ENCODE results near the gene EME1. TPM values are rescaled to one million over a fixed set of nuclear protein-coding genes. Genes with fewer than 3 reads are reported as not detected.

The EME1 gene
- total and polyA plus RNA-seq, 2 of the 8 experiments (the other 6 are each of a cell fraction or from before 2014, with no cell fraction given): 13.9 to 16.3 TPM

- no peak for TF ChIP-seq POU5F1 (IDR thresholded peaks at IDR 0.05; ENCODE audit: low read depth, low read length)
- TF ChIP-seq CTBP2 (IDR thresholded peaks at IDR 0.05; ENCODE audit: borderline replicate concordance, insufficient read depth, insufficient read length, low read length): no peak
- TF ChIP-seq USF2 (IDR thresholded peaks at IDR 0.05; ENCODE audit: low read length): no peak
- no peak for TF ChIP-seq RFX5 (IDR thresholded peaks at IDR 0.05; ENCODE audit: borderline replicate concordance, low read depth, low read length)
- no peak for TF ChIP-seq BCL11A (IDR thresholded peaks at IDR 0.05; ENCODE audit: low read depth in 2 of 2, low read length in 2 of 2)
- TF ChIP-seq HDAC2 (IDR thresholded peaks at IDR 0.05; ENCODE audit: borderline replicate concordance in 1 of 2, low read depth in 2 of 2, low read length in 2 of 2): no peak
- no peak for TF ChIP-seq JUN (IDR thresholded peaks at IDR 0.05; ENCODE audit: low read depth, low read length)
- no peak for TF ChIP-seq EGR1 (IDR thresholded peaks at IDR 0.05; ENCODE audit: borderline replicate concordance, low read depth, low read length)
- no peak overlapping the region for H3K14ac ChIP-seq (ENCODE audit: insufficient read length)
- H4K8ac ChIP-seq (ENCODE audit: extremely low read depth, insufficient read depth, low read length): no peak overlapping the region
- H4K91ac ChIP-seq (replicated peaks; ENCODE audit: insufficient read length, low read length): no peak overlapping the region
- POLR2A ChIA-PET (ENCODE audit: partially characterized antibody): interaction anchor here (1.4 to 27.4 kb wide), 3 partner anchors 11 to 19 kb away, joined by 3 to 313 read pairs (median 17); partner anchors contain the start of genes EME1, LRRC59 and MRPL27
- H2AFZ ChIP-seq (ENCODE audit: low read length): no peak overlapping the region
- H3K79me2 ChIP-seq (ENCODE audit: control insufficient read depth in 1 of 2, insufficient read depth in 2 of 2, low read length in 2 of 2): no peaks in the 10 kb centered on the region
- H2BK12ac ChIP-seq (ENCODE audit: low read depth, low read length): no peak overlapping the region
- H3K9me3 ChIP-seq (ENCODE audit: insufficient read depth in 2 of 2, low read depth in 1 of 2, low read length in 1 of 2): no peaks in the 10 kb centered on the region
- no peak overlapping the region for H3K9ac ChIP-seq (replicated peaks in 1 of 4; ENCODE audit: extremely low read depth in 1 of 4, low read depth in 3 of 4, low read length in 3 of 4)
- H2BK20ac ChIP-seq (ENCODE audit: low read length): no peak overlapping the region
- no peak overlapping the region for H3K4me3 ChIP-seq (ENCODE audit: extremely low read depth in 1 of 4, insufficient read depth in 2 of 4, low read depth in 3 of 4, low read length in 4 of 4)
- H3K36me3 ChIP-seq (ENCODE audit: control insufficient read depth in 2 of 4, insufficient read depth in 4 of 4, low read length in 3 of 4): peaks cover 34 to 86% (median 77%) of the 10 kb centered on the region in 4 experiments
- no peak overlapping the region for H4K5ac ChIP-seq (ENCODE audit: insufficient read length, low read depth, low read length)
- H2AK5ac ChIP-seq (ENCODE audit: low read depth, low read length): no peak overlapping the region
- no peaks in the 10 kb centered on the region for H3K79me1 ChIP-seq (ENCODE audit: low read depth, low read length)
- H3K4ac ChIP-seq (replicated peaks; ENCODE audit: insufficient read length, low read depth, low read length): no peak overlapping the region
- H2BK5ac ChIP-seq (ENCODE audit: low read depth, low read length): no peak overlapping the region
- FAIRE-seq (no peak), DNase-seq (ENCODE audit: low read depth in 1 of 2, low spot score in 2 of 2) (no peak)
- no peaks in the 10 kb centered on the region for H3K4me1 ChIP-seq (replicated peaks in 1 of 4; ENCODE audit: control insufficient read depth in 3 of 4, insufficient read depth in 4 of 4, low read length in 3 of 4)
- no peak overlapping the region for H3K56ac ChIP-seq (replicated peaks; ENCODE audit: insufficient read length, low read depth, low read length)
- WGBS, 2 experiments (ENCODE audit: extremely low coverage in 1 of 2, insufficient coverage in 1 of 2, insufficient read length in 1 of 2, insufficient replicate concordance in 2 of 2, low coverage in 1 of 2, low lambda C conversion rate in 2 of 2, missing lambda C conversion rate in 1 of 2): 92% methylated on average over 3 of the region's 3 CpGs; no CpG with 5 or more reads in 1 of the 2 experiments
- no peak overlapping the region for H2BK120ac ChIP-seq (replicated peaks; ENCODE audit: low read depth, low read length)
- H3K18ac ChIP-seq (ENCODE audit: extremely low read depth, low read length): no peak overlapping the region
- H3K27me3 ChIP-seq (replicated peaks in 1 of 4; ENCODE audit: control insufficient read depth in 3 of 4, extremely low read depth in 1 of 4, insufficient read depth in 3 of 4, low read length in 3 of 4): no peaks in the 10 kb centered on the region
- H3K23me2 ChIP-seq (ENCODE audit: low read depth, low read length): no peaks in the 10 kb centered on the region
- no peak overlapping the region for H3K4me2 ChIP-seq (ENCODE audit: insufficient read depth in 1 of 2, low read depth in 2 of 2, low read length in 2 of 2)
- CTCF ChIA-PET (ENCODE audit: partially characterized antibody): interaction anchor here (1.9 to 3.2 kb wide), 3 partner anchors 11 to 92 kb away, joined by 5 to 14 read pairs (median 7); partner anchors contain the start of genes LRRC59 and RSAD1
- no peak overlapping the region for H2BK15ac ChIP-seq (ENCODE audit: low read length)
- H3K23ac ChIP-seq (ENCODE audit: insufficient read length): no peak overlapping the region
- no peak overlapping the region for H3K27ac ChIP-seq (ENCODE audit: low read depth, low read length)
- H4K20me1 ChIP-seq (replicated peaks in 1 of 2; ENCODE audit: control insufficient read depth in 1 of 2, insufficient read depth in 2 of 2, low read length in 2 of 2): peaks cover 4 to 7% of the 10 kb centered on the region in 2 experiments
Observed at GRCh38 chr17:50386510-50386909, 13.5 kb downstream of the EME1 start.

Data from H1 (cell line).